Smooth muscle cell (in vitro differentiated cells): ENCODE results near the gene AMPD2. TPM values are rescaled to one million over a fixed set of nuclear protein-coding genes. Genes with fewer than 3 reads are reported as not detected.

Experiments used
- DNase-seq: peaks from one replicate; lab custom pipeline; 2025; ENCODE audit not compliant: unreplicated experiment; lab: John Stamatoyannopoulos, UW
- H2AFZ ChIP-seq: fragments of 200-600 bp; sonication (generic); 2 replicates; pipeline ENCODE4 v1.6.0; 2016; ENCODE audit warnings: antibody characterized with exemption, low read depth, mild to moderate bottlenecking
- H3F3A ChIP-seq: fragments of 200-600 bp; sonication (generic); 2 replicates; pipeline ENCODE4 v1.6.0; 2017; ENCODE audit warnings: antibody characterized with exemption, low read depth
- H3K27ac ChIP-seq: fragments of 200-600 bp; sonication (generic); 2 replicates; pipeline ENCODE4 v1.5.1; 2016; ENCODE audit warnings: low read depth, mild to moderate bottlenecking
- H3K27me3 ChIP-seq: fragments of 200-600 bp; sonication (generic); 2 replicates; pipeline ENCODE4 v1.6.1; 2016; ENCODE audit warnings: low read depth, mild to moderate bottlenecking
- H3K36me3 ChIP-seq: fragments of 200-600 bp; sonication (generic); 2 replicates; pipeline ENCODE4 v1.5.1; 2016; ENCODE audit warnings: low read depth
- H3K4me1 ChIP-seq: fragments of 200-600 bp; sonication (generic); 2 replicates; pipeline ENCODE4 v1.5.1; 2016; ENCODE audit warnings: low read depth
- H3K4me2 ChIP-seq: fragments of 200-600 bp; sonication (generic); 2 replicates; pipeline ENCODE4 v1.6.0; 2016; ENCODE audit warnings: mild to moderate bottlenecking
- H3K4me3 ChIP-seq: fragments of 200-600 bp; sonication (generic); 2 replicates; pipeline ENCODE4 v1.5.1; 2016; ENCODE audit warnings: mild to moderate bottlenecking
- H3K79me2 ChIP-seq: fragments of 200-600 bp; sonication (generic); 2 replicates; pipeline ENCODE4 v1.6.0; 2016; ENCODE audit warnings: low read depth, mild to moderate bottlenecking
- H3K9ac ChIP-seq: fragments of 200-600 bp; sonication (generic); 2 replicates; pipeline ENCODE4 v1.6.0; 2016; ENCODE audit warnings: low read depth
- H3K9me3 ChIP-seq: fragments of 200-600 bp; sonication (generic); replicated peaks from 2 replicates; pipeline ENCODE4 v1.5.1; 2016; ENCODE audit warnings: low read depth
- H4K20me1 ChIP-seq: fragments of 200-600 bp; sonication (generic); 2 replicates; pipeline ENCODE4 v1.6.0; 2016; ENCODE audit warnings: low read depth
- WGBS: methylation state at CpG from one replicate; pipeline ENCODE4 v1.1.7; 2016; ENCODE audit warnings: low lambda C conversion rate; 5-methylcytosine and 5-hydroxymethylcytosine counted together
- polyA plus RNA-seq: library from polyadenylated mRNA; unstranded; fragments of >200 nt; fragmentation: Nextera tagmentation; extraction: Ambion mirVana; gene quantifications from 2 replicates; pipeline ENCODE4 v1.2.1, GENCODE V29; 2016
- total RNA-seq: library from RNA; depleted of rRNA; stranded (reverse); fragments of >200 nt; gene quantifications from 2 replicates; pipeline ENCODE4 v1.2.3, GENCODE V29; 2014
- TF ChIP-seq, protein P1 (sequence below): fragments of 200-600 bp; sonication (generic); IDR thresholded peaks from 2 replicates; pipeline ENCODE4 v1.5.1; 2017; ENCODE audit warnings: borderline replicate concordance, mild to moderate bottlenecking, antibody characterized with exemption; ENCODE audit not compliant: insufficient read depth, poor library complexity, severe bottlenecking

Gene AMPD2
- total and polyA plus RNA-seq, 2 experiments from 2014 or later, result 57.4 to 104 TPM

DNA sequence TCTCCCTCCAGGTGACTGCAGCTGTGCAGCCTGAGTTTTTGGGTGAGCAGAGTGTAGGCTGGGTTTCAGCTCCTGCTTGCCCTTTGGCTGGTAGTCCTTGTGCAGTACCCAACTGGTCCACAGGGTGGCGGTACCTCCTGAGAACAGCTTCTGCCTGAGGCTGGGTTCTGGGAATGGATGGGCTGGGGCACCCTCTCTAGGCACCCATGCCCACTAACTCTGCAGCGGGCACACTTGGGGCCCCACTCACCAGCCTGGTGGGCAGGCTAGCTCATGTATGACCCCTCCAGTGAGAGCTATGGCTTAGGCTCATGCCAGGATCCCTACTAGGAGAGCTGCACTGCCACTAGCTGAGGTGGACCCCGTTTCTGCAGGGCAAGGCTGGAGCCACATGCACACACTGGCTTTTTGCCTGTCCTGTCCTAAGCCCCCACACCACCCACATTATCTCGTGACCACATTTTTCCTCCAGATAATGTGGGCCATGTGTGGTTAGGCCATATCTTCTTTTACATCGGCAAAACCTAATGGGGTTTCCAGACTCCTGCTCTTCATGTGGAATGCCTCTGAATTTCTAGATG lies 20.7 kb downstream of the AMPD2 start:
- H3K36me3 ChIP-seq, result no peaks in the 10 kb centered on the region
- no peaks in the 10 kb centered on the region for H3K9me3 ChIP-seq
- no peaks in the 10 kb centered on the region for H3K79me2 ChIP-seq
- no peak overlapping the region for H3K27ac ChIP-seq
- H3K4me1 ChIP-seq, result peaks cover 4% of the 10 kb centered on the region
- peak; percentile 70 for DNase-seq
- H3K9ac ChIP-seq, result no peak overlapping the region
- no peak overlapping the region for H2AFZ ChIP-seq
- H3F3A ChIP-seq, result no peaks in the 10 kb centered on the region
- WGBS, result 20% methylated on average over 5 of the region's 5 CpGs
- no peaks in the 10 kb centered on the region for H4K20me1 ChIP-seq
- H3K27me3 ChIP-seq, result no peaks in the 10 kb centered on the region
- TF ChIP-seq, protein P1, sequence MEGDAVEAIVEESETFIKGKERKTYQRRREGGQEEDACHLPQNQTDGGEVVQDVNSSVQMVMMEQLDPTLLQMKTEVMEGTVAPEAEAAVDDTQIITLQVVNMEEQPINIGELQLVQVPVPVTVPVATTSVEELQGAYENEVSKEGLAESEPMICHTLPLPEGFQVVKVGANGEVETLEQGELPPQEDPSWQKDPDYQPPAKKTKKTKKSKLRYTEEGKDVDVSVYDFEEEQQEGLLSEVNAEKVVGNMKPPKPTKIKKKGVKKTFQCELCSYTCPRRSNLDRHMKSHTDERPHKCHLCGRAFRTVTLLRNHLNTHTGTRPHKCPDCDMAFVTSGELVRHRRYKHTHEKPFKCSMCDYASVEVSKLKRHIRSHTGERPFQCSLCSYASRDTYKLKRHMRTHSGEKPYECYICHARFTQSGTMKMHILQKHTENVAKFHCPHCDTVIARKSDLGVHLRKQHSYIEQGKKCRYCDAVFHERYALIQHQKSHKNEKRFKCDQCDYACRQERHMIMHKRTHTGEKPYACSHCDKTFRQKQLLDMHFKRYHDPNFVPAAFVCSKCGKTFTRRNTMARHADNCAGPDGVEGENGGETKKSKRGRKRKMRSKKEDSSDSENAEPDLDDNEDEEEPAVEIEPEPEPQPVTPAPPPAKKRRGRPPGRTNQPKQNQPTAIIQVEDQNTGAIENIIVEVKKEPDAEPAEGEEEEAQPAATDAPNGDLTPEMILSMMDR, result peak; percentile 87
- H3K4me2 ChIP-seq, result no peak overlapping the region
- no peak overlapping the region for H3K4me3 ChIP-seq

DNA sequence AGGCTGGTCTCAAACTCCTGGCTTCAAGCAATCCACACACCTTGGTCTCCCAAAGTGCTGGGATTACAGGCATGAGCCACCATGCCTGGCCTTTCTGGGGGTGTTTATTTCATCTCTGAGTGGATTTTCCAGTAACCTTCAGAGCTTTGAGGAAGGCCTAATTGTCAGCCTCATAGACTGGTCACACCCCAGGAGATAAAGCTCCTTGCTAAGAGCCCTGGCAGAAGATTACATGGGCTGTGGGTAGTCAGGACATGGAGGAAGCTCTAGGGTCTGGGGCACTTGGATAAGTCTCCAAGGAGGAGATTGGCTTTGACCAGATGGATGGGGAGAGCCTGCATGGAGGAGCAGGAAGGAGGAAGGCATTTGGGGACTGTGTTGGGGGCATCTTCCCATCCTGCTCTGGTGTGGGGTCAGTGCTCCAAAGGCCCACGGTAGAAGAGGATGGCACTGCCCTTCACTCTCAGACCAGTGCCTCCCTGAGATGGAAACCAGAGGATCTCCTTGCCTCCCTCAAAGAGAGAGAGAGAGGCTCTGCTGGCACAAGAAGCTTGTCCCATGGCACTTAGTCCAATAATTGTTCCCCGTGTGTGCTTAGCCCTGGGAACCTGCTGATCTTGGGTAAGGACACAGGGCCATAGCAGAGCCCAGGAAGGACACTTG lies 21.6 kb downstream of the AMPD2 start:
- H3K4me3 ChIP-seq, result no peak overlapping the region
- no peaks in the 10 kb centered on the region for H3K9me3 ChIP-seq
- no peak overlapping the region for H3K4me2 ChIP-seq
- TF ChIP-seq, protein P1, result no peak
- WGBS, result 85% methylated on average over 2 of the region's 2 CpGs
- H3K9ac ChIP-seq, result no peak overlapping the region
- H3K27ac ChIP-seq, result no peak overlapping the region
- no peaks in the 10 kb centered on the region for H3F3A ChIP-seq
- no peak for DNase-seq
- H3K36me3 ChIP-seq, result no peaks in the 10 kb centered on the region
- no peak overlapping the region for H2AFZ ChIP-seq
- no peaks in the 10 kb centered on the region for H3K4me1 ChIP-seq
- H4K20me1 ChIP-seq, result no peaks in the 10 kb centered on the region
- H3K79me2 ChIP-seq, result no peaks in the 10 kb centered on the region
- no peaks in the 10 kb centered on the region for H3K27me3 ChIP-seq

DNA sequence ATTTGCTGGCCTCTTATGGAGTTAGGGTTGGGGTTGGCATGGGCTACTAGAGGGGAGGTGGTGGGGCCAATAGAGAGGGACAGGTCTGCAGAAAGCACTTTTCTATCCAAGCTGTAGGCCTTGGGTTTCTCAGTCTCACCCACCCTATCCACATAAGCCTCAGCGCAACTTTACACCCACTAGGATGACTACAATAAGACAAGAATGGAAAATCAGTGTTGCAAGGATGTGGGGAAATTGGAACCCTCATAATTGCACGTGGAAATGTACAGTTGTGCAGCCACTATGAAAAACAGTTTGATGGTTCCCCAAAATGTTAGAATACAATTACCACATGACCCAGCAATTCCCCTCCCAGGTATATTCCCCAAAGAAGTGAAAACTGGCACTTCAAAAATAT lies 22.2 kb downstream of the AMPD2 start:
- Histone ChIP-seq H3K9me3 (no peaks in the 10 kb centered on the region), H3K4me2 (no peak overlapping the region), H3F3A (no peaks in the 10 kb centered on the region), H3K27ac (no peak overlapping the region), H3K36me3 (no peaks in the 10 kb centered on the region), H2AFZ (no peak overlapping the region), H3K9ac (no peak overlapping the region), H3K27me3 (no peaks in the 10 kb centered on the region), H3K79me2 (no peaks in the 10 kb centered on the region), H3K4me1 (no peaks in the 10 kb centered on the region), H4K20me1 (no peaks in the 10 kb centered on the region), H3K4me3 (no peak overlapping the region)
- 70% methylated on average over 2 of the region's 2 CpGs for WGBS
- no peak for DNase-seq
- TF ChIP-seq, protein P1, result no peak

DNA sequence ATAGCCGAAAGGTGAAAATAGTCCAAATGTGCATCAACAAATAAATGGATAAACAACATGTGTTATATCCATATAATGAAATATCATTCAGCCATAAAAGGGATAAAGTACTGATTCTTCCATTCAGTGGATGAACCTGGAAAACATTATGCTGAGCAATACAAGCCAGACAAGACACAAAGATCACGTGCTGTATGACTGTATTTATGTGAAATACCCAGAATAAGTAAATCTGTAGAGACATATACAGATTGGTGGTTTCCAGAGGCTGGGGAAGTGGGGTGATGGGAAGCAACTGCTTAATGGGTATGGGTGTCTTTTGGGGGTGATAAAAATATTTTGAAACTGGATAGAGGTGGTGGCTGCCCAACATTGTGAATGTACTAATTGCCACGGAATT lies 23.0 kb downstream of the AMPD2 start:
- H3K4me3 ChIP-seq, result no peak overlapping the region
- H4K20me1 ChIP-seq, result no peaks in the 10 kb centered on the region
- TF ChIP-seq, protein P1, result no peak
- WGBS, result 63% methylated on average over 3 of the region's 3 CpGs
- H3K9ac ChIP-seq, result no peak overlapping the region
- H3K36me3 ChIP-seq, result no peaks in the 10 kb centered on the region
- no peak for DNase-seq
- H2AFZ ChIP-seq, result no peak overlapping the region
- H3K9me3 ChIP-seq, result no peaks in the 10 kb centered on the region
- H3K27ac ChIP-seq, result no peak overlapping the region
- no peaks in the 10 kb centered on the region for H3F3A ChIP-seq
- no peaks in the 10 kb centered on the region for H3K27me3 ChIP-seq
- no peaks in the 10 kb centered on the region for H3K79me2 ChIP-seq
- no peaks in the 10 kb centered on the region for H3K4me1 ChIP-seq
- H3K4me2 ChIP-seq, result no peak overlapping the region
